HG03457 (cell line): ENCODE data around the gene BORCS6.
"Not testable (repeated sequence)": the region's sequence is repeated elsewhere in the genome, so short reads cannot be mapped to it uniquely, and the experiment has no call there.

ENCODE experiments used
- ATAC-seq: cut with Tn5 transposase; IDR thresholded peaks from one replicate; pipeline ENCODE4 v1.9.1; 2021; ENCODE audit warnings: moderate number of reproducible peaks; ENCODE audit not compliant: unreplicated experiment

The BORCS6 gene

GRCh38 chr17:8175795-8176196 lies 14.2 kb downstream of the BORCS6 start:
- ATAC-seq: no peak

DNA sequence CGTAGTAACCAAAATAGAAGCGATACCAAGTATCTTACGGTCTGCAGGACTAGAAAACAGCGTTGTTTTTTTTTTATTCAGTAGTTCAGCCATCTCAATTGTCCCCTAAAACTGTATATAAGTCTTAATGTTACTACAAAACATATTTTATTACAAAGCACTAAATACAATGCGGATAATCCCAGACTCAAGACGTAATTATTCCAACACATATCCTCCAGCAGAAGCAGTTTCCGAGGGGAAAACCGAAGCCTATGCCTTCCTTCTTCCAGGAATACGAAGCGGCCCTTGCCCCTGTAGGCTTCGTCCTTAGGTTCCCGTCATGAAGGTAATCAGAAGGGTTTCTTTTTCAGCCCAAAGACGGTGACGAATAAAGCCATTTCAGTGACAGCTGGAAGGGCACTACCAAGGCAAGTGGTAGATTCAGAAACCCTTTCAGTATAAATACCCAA lies 16.1 kb downstream of the BORCS6 start:
- ATAC-seq: no peak

DNA sequence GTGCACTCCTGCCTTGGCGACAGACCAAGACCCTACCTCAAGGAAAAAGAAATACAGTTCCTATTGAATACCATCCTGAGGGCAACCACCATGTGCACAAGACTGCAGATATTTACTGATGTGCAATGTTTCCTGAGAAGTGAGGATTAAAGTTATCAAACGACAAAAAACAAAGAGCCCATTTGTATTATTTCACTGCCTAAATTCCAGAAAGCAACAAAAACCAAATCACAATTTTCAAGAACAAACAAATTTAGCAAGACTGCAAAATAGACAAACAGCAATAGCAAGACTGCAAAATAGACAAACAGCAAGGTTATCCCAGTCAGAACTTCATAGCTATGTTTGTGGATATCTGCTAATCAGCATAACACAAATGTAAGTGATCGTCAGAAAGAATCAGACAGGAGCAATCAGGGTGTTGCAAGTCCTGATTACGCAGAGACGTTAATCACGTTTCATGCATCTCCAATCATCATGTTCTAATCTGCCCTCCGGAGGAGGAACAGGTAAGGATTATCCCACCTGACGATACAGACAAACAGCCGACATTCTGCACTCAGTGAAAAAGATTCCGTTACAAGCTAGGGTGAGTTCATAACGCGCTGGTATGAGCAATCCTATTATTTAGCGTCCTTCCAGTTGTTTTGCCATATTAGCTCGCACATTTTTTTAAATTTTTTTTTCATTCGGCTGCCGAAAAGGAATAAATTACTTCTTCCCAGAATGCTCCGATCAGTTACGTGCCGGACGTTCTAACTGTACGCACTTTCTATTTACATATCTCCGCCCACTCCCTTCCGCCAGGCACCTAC lies 16.7 kb downstream of the BORCS6 start:
- peak; percentile 67 for ATAC-seq

DNA sequence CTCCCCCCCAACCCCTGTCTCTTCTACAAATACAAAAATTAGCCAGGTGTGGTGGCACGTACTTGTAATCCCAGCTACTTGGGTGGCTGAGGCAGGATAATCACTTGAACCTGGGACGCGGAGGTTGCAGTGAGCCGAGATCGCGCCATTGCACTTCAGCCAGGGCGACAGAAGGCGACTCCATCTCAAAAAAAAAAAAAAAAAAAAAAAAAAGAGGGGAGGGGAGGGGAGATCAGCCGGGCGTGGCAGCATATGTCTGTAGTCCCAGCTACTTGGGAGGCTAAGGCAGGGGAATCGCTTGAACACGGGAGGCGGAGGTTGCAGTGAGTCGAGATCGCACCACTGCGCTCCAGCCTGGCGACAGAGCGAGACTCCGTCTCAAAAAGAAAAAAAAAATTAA lies 19.8 kb downstream of the BORCS6 start:
- ATAC-seq: not testable (repeated sequence)

DNA sequence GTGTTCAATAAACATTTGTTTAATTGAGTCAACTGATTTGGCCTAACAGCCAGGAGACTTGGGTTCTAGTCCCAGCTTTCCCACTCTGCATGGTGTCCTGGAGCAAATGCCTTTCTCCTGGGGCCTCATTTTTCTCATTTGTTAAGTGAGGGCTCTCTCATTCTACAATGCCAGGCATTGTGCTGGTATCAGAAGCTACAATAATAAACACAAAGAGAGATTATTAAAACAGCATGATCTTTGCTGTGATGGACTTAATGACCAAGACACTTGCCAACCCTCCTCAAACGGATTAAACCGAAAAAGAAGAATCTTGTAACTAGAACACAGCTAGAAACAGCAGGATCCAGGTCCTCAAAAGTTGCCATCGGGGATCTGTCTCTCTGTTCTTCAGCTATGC lies 22.5 kb downstream of the BORCS6 start:
- no peak for ATAC-seq

DNA sequence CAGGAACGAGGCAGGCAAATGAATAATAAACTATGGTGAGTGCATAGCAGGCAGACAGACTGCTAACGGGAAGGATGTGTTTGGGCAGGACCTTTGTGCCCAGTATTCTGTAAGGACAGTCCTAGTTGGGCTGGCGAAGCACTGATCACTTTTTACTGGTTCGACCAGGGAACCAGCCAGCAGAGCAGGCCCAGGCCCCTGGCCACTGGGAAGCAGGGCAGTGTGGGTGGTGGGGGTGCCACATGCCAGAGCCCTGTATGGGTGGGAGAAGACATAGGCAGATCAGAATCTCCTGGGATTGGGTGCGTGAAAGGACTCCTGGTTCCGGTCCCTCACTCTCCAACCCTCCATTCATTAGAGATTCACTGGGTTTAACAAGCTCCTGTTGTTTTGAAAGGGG lies 23.2 kb downstream of the BORCS6 start:
- no peak for ATAC-seq

DNA sequence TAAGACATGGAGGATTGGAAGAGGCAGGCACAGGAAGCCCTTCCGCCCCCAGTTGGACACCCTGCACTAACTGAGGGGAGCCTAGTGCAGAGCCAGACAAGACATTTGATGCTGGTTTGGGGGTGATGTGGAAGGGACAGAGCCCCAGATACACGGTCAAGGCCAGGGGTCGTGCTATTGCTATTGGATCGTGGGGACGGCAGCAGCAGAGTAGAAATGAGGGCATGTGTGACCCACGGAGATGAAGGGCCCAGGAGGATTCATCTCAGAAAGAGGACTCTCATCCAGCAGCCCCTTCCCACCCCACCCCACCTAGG lies 25.2 kb downstream of the BORCS6 start:
- ATAC-seq: no peak

GRCh38 chr17:8163978-8164814 lies 25.8 kb downstream of the BORCS6 start:
- ATAC-seq: no peak

DNA sequence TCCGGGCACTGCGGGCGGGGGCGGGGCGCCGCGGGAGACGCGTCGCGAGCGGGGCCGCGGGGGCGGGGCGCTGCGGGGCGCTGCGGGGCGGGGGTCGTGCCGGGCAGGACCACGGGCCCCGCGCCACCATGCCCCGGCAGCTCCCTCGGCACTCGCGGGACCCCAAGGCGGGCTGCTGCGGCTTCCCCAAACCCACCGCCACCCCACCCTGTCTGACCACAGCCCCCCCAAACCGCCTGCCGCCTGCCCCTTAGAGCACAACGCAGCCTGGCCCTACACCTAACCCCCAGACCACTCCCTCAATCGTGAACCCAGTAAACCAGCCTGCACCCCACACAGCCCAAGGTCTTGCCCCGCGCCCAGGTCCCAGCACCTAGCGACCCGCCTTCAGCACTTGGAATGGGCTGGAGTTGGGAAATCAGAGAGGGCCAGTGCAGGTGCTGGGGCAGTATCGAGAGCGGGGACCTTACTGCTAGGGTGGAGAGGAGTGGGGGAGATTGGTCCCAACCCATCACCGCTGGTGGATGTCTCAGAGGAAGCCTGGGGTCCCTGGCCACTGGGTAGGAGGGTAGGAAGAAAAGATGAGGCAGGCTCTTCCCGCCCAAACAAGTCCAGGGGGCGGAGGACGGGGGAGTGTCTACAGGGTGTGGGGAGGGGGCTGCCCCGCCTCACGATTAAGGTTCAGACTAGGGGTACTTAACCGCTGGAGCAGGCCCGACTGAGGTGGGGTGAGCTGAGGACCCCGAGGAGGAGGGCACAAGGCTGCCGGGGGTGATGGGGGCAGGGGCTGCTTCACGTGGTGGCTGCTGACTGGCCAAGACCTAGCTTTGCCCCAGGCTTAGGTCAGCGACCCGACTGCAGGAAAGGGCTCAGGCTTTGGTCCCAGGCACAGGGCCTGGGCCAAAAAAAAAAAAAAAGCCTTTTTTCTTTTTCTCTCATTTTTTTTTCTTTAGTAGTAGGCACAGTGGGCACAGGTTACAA lies 26.7 kb downstream of the BORCS6 start:
- no peak for ATAC-seq

DNA sequence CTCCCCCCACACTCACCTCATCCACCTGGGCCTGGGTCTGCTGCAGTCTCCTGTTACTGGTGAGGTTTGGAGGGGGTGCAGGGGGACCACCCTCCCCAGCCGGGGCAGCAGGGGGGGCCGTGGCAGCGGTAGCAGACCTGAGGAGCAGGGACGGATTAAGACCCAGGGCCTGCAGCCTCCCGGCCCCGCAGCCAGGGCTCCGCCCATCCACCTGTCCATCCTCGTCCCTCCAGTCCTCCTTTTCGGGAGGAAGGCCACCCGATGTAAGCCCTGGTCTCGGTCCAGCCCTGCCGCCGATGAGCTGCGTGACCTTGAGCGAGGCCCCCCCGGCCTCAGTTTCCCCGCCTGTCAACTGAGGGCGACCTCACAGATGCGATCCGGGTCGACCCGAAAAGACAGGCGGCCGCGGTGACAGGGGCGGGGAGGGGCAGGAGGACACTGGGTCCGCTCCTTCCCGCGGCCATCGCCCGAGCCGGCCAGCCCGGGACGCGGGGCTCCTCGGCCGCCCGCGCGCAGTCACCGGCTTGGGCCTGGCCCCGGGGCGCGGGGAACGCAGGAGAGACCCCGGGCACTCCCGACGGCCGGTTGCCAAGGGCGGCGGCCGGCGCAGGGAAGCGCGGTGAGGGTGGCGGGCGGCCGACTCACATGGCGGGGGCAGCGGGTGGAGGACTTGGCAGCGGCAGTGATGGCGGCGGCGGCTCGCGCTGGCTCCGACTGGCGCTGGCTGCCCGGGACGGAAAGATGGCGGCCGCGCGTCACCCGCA lies 27.6 kb downstream of the BORCS6 start, which contains the start of gene VAMP2:
TSS of gene VAMP2 (minus strand) at position 716 of the 764 bp plus-strand sequence. CDS start at position 647, 69 bp downstream.
- no peak for ATAC-seq

DNA sequence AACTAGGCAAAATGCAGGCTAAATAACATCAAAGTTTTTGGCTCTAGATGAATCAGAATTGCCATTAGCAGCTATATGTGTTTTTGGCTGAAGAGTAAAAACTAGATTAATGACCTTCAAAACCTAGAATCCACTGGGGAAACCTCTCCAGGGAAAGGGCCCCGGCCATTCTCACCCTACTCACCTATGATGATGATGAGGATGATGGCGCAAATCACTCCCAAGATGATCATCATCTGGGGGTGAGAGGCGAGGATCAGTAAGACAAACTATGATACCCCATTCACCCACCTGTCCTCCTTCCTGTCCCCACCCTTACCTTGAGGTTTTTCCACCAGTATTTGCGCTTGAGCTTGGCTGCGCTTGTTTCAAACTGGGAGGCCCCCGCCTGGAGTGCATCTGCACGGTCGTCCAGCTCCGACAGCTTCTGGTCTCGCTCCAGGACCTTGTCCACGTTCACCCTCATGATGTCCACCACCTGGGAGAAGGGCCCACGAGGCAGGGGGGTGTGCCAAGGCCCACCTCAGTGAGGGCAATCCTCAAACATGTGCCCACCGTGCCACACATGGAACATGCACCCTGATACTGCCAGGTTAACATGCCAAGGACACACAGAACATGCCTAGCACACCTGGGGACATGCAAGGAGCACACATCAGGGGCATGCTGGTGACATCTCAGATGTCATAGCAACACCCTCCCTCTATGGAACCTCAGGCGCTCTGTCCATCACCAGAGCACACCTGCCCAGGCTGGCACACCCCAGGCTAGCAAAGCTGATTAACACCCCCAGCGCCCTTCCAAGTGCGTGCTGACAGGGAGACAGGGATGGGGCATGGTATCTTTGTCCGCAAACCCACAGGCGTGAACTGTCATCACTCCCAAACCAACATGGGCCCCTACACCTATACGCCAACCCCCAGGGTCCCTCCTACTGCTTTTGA lies 28.4 kb downstream of the BORCS6 start:
- no peak for ATAC-seq

DNA sequence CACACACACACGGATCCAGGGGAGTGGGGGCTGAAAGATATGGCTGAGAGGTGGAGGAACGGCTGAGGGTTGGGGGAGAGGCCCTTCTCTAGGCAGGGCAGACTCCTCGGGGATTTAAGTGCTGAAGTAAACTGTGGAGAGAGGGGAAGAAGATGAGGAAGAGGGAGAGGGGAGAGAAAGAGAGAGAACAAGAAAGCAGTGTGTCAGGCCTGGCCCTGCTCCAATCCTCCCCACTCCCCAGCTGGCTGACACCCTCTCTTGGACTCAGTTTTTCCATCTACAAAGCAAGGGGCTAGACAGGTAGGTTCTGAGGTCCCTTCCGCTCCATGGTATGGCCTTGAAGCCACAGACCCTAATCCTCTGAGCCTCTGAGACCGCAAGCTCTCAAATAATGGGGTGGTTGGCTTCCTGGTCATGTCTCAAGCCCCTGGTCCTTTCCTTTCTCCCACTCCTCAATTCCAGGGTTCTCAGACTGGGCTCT lies 29.2 kb downstream of the BORCS6 start:
- ATAC-seq: no peak

DNA sequence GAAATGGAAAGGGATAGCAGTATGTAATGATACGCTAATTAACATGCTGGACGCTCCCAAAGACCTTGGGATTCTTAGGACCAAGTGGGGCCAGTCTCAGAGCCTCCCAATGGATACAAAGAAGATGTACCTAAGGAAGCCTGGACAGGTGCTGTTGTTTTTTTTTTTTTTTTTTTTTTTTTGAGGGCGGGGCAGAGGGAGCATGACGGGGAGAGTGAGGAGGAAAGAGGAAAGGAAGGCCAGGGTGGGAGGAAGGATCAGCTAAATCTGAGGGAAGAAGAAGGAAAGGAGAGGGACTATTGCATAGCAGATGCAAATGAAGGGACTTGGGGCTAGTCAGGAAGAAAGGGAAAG lies 29.8 kb downstream of the BORCS6 start:
- ATAC-seq: no peak

- ATAC-seq: no peak
Measured at GRCh38 chr17:8159459-8160223, 30.3 kb downstream of the BORCS6 start.

DNA sequence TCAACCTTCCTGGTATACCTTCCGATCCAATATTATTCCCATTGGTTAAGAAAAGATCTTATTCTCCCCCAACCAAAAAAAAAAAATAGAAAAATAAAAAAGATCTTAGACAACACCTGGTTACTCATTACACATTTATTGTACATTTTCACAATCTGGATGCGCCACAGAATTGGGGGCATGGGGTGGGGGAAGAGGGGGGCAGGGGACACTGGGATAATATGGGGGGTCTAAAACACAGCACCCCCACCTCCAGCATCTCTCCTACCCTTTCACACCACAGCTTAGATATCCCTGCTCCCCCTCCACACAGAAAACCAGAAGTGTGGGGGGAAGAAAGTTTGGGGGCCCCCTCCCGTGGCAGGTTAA lies 31.0 kb downstream of the BORCS6 start:
- ATAC-seq: no peak

DNA sequence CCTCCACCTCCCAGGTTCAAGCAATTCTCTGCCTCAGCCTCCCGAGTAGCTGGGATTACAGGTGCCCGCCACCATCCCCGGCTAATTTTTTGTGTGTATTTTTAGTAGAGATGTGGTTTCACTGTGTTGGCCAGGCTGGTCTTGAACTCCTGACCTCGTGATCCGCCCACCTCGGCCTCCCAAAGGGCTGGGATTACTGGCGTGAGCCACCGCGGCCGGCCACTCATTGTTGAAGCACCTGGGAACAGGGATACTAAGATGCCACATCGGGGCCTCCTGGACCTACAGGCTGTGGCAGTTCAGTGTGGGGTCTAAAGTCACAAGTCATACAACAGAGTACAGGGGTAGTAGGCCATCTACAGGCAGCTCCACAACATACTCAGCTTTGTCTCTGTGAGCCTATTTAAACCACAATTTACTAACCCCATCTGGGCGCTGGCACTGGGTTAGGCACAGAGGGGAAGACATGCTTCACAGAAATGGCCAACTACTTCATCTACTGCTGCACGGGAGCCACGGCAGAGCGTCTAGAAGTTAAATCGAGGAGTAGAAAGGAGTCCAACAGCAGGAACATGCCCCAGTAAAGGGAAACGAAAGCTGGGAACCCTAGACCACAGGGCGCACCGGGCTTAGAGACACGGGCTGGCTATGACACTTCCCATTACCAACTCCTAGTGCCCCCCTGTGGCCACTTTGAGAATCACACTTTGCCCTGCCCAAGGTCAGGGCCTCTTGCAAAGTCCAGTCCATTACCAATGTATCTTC lies 31.5 kb downstream of the BORCS6 start:
- ATAC-seq: no peak

DNA sequence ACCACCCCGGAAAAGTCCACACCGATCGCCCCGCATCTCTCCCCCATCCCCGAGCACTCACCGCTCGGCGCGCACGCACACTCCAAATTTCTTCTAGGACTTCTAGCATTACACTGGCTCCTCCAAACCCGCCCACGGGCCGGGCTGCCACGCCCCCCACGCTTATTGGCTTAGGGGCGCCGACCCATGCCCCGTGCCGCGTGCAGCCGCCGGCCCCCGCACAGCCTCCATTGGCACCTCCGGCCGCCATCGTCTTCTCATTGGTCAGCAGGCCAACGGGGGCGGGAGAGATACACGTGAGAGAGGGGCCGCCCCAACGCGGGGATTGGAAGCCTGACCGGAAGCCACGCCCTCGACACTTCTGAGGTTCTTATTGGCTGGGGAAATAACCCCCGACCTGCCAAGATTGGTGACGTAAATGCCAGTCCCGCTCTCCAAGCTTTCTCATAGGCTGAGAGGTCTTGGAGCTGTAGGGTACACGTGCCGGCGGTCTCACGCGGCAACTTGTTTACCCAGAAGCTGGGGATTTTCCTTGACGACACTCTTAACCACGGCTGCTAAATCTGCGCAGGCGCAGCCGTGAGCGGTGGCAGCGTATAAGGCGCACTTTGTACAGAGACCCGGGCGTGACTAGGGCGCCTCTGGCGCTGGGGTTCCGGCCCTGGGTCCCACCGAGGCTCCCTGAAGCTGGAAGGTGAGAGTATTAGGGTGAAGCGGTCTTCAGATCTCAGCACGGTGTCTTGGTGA lies 33.6 kb downstream of the BORCS6 start:
- ATAC-seq: peak; percentile 74
